Measurements from ENCODE around the gene STKLD1.

GRCh38 chr9:133393399-133393798, 17.2 kb downstream of the STKLD1 start:
- TF ChIP-seq POLR2A (IDR thresholded peaks at IDR 0.05; ENCODE audit: low read depth, low read length) = no peak
- no peak for TF ChIP-seq POLR2AphosphoS5 (IDR thresholded peaks at IDR 0.05; ENCODE audit: low read depth, low read length)
- TF ChIP-seq POU2F2 (IDR thresholded peaks at IDR 0.05; ENCODE audit: low read depth, low read length) = no peak
- no peak for TF ChIP-seq SPI1 (IDR thresholded peaks at IDR 0.05; ENCODE audit: low read depth, low read length)
- no peak for TF ChIP-seq TAF1 (IDR thresholded peaks at IDR 0.05; ENCODE audit: low read depth, low read length)

Data from GM12891 (cell line).